BLaER1 treated with 17β-estradiol and CSF1 and Interleukin-3, amounts not matched to agents 10 nM and 100 nM (cell line): Measurements from ENCODE around the gene MGME1.

Experiments used
- H3K27ac ChIP-seq, 11 experiments: shearing (Covaris generic); formaldehyde crosslinking; 2 replicates each; pipeline ENCODE4 v1.8.1; 2022
- H3K27me3 ChIP-seq, 11 experiments: shearing (Covaris generic); formaldehyde crosslinking; 2 replicates each; pipeline ENCODE4 v1.8.1; 2022
- H3K36me3 ChIP-seq, 11 experiments: shearing (Covaris generic); formaldehyde crosslinking; 2 replicates each; pipeline ENCODE4 v1.8.1; 2022
- H3K4me1 ChIP-seq, 10 experiments: shearing (Covaris generic); formaldehyde crosslinking; 2 replicates each; pipeline ENCODE4 v1.8.1; 2022
- H3K4me2 ChIP-seq, 11 experiments: shearing (Covaris generic); formaldehyde crosslinking; 2 replicates each; pipeline ENCODE4 v1.8.1; 2022
- H3K4me3 ChIP-seq, 10 experiments: shearing (Covaris generic); formaldehyde crosslinking; 2 replicates each; pipeline ENCODE4 v1.8.1; 2022
- H3K9ac ChIP-seq, 11 experiments: shearing (Covaris generic); formaldehyde crosslinking; 2 replicates each; pipeline ENCODE4 v1.8.1; 2022
- H3K9me3 ChIP-seq, 11 experiments: shearing (Covaris generic); formaldehyde crosslinking; replicated peaks in 1 of 11; 2 replicates each; pipeline ENCODE4 v1.8.1; 2022
- H4K20me1 ChIP-seq, 11 experiments: shearing (Covaris generic); formaldehyde crosslinking; 2 replicates each; pipeline ENCODE4 v1.8.1; 2022
- Cebpa-rat ChIP-seq, 11 experiments: shearing (Covaris generic); IDR thresholded peaks; 2 replicates each; pipeline ENCODE4 v1.8.1; 2022

Gene MGME1

DNA sequence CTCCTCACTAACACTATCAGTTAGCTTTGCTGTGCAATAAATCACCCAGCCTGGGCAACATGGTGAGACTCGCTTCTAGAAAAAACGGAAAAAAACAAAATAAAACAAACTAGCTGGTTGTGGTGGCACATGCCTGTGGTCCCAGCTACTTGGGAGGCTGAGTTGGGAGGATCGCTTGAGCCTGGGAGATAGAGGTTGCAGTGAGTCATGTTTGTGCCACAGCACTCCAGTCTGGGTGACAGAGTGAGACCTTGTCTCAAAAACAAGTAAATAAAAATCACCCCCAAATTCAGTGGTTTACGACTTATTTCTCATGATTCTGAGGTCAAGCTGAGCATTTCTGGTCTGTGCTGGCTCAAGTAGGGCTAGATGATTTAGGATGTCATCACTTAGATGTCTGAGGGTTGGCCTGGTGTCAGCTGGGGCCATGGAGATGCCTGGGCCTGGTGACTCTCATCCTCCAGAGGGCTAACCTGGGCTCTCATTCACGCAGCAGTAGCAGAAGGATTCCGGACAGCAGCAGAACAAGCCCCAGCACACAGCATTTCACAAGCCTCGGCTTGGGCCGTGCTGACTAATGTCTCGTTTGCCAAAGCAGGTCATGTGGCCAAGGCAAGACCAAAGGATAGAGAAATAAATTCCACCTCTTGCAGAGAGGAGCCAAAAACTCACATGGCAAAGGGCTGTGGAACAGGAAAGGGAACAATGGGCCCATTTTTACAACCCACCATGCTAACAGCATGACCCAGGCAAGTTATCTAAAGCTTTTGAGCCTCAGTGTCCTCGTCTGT lies 32.5 kb downstream of the MGME1 start:
- H3K27ac ChIP-seq, result no peak overlapping the region

DNA sequence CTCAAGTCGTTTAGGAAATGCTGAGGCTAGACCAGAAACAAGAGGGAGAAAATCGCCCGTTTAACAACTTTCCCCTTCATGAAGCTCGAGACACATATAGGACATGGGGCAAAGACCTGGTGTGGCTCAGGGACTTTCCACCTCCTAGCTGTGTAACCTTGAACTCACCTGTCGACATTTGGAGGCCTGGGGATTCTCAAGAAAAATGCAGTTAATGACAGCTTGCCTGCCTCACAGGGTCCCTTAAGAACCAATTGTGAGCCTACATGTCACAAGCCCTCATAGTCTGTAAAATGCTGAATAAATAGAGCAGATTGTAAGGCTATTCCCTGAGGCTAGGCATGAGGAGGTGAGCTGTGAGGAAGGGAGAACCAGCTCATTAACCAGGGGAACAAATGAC lies 35.1 kb downstream of the MGME1 start:
- H3K4me1 ChIP-seq, result peaks cover 0 to 21% (median 8%) of the 10 kb centered on the region in 10 experiments; a peak in 11 of 20 replicates
- no peaks in the 10 kb centered on the region for H4K20me1 ChIP-seq
- H3K9ac ChIP-seq, result no peak overlapping the region
- H3K4me2 ChIP-seq, result peak overlapping the region in 4 of 11 experiments; percentile 14 to 53 (median 23); a peak in 4 of 22 replicates
- TF ChIP-seq Cebpa-rat (IDR thresholded peaks at IDR 0.05), result no peak
- no peaks in the 10 kb centered on the region for H3K36me3 ChIP-seq
- H3K4me3 ChIP-seq, result no peak overlapping the region
- no peak overlapping the region for H3K27ac ChIP-seq
- no peaks in the 10 kb centered on the region for H3K27me3 ChIP-seq
- no peaks in the 10 kb centered on the region for H3K9me3 ChIP-seq

More for the DNA sequence above, 32.5 kb downstream of the MGME1 start:
- no peaks in the 10 kb centered on the region for H4K20me1 ChIP-seq
- H3K36me3 ChIP-seq, result no peaks in the 10 kb centered on the region
- H3K4me3 ChIP-seq, result no peak overlapping the region
- no peak for TF ChIP-seq Cebpa-rat (IDR thresholded peaks at IDR 0.05)
- no peak overlapping the region for H3K4me2 ChIP-seq
- peaks cover 4 to 27% (median 12%) of the 10 kb centered on the region in 10 experiments; a peak in 15 of 20 replicates for H3K4me1 ChIP-seq
- H3K27me3 ChIP-seq, result no peaks in the 10 kb centered on the region
- no peak overlapping the region for H3K9ac ChIP-seq
- H3K9me3 ChIP-seq, result no peaks in the 10 kb centered on the region

DNA sequence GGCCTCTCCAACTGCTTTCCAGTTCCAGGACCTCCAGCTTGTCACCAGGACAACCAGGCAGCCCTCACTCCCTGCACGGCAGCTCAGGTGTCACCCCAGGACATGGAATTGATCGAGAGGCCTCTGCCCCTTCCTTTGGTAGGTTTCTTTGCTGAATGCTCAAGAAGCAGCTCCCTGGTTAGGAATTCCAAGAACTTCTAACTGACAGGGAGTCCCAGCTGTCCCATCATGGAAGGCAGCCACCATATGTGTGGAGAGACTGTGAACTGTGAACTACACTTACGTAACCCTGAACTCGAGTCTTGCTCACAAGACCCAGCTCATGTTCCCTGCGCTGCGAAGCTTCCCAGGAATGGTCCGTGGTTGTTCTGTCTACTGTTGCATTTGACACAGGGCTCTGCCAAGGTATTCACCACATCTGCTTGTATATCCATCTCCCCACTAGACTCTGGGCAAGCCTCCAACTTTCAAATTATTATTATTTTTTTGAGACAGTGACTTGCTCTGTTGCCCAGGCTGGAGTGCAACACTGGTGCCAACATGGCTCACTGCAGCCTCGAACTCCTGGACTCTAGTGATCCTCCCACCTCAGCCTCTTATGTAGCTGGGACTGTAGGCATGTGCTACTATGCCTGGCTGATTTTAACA lies 35.7 kb downstream of the MGME1 start:
- Histone ChIP-seq H3K9me3 (no peaks in the 10 kb centered on the region), H3K4me1 (peaks cover 0 to 21% (median 8%) of the 10 kb centered on the region in 10 experiments; a peak in 11 of 20 replicates), H3K9ac (no peak overlapping the region), H3K4me2 (0 out of 22 replicates have a peak overlapping the region, but pooled peaks of 2 of the 11 experiments have one; percentile 12), H3K27me3 (no peaks in the 10 kb centered on the region), H4K20me1 (no peaks in the 10 kb centered on the region), H3K27ac (no peak overlapping the region), H3K36me3 (no peaks in the 10 kb centered on the region), H3K4me3 (no peak overlapping the region)
- no peak for TF ChIP-seq Cebpa-rat (IDR thresholded peaks at IDR 0.05)

DNA sequence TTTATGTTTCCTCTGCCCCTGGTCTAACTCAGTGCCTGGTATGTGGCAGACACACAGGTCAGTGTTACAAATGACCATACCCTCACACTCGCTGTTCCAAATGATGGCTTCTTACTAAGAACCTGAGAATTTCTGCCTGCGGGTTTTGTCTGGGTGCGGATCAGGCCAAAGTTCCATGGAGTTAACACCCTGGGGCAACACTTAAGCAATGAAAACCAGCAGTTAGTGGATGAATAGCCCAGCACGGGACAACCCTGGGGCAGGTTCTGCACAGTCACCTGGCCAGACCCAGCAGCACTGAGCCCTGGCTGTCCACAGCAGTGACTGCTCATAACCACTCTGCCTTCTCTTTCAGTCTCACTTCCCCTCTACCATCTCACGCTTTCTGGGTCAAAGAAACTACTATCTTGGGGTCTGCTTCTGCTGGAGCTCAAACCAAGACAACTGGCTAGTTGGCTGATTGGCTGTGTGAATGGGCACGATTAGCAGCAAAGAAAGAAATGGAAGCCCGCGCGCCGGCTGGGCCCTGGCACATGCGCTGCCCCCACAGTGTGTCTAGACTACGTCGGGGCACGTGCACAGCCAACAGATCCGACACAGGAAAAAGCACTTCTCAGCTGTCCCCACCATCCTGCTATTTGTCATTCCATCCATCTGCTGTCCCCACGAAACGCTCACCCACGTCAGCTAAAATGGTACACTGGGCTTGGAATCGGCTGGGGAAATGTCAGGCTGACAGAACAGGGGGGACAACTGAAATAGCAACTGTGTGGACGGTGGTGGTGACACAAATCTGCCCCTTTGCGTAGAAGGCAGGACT lies 36.6 kb downstream of the MGME1 start:
- Histone ChIP-seq H3K4me2 (peak overlapping the region in 2 of 11 experiments; percentile 12; a peak in 1 of 22 replicates), H3K27ac (no peak overlapping the region), H3K4me3 (no peak overlapping the region)

DNA sequence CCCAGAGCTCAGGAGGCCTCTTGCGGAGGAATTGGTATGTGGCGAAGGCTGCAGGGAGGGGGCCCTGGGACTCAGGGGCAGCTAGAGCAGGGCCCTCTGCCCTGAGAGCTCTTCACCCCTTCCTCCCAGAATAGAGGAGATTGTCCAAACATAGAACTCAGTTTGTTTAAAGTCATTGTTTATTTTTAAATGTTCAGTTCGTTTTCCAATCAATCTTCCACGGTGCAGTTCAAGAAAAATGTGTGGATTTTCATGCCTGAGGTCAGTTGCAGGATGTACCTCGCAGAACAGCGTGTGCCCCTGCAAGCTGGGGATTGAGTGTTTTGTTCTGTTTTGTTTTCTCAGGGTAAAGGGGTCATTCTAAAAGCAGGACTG lies 37.2 kb downstream of the MGME1 start:
- no peak overlapping the region for H3K4me3 ChIP-seq
- no peak overlapping the region for H3K27ac ChIP-seq
- H3K9me3 ChIP-seq, result no peaks in the 10 kb centered on the region
- H3K36me3 ChIP-seq, result no peaks in the 10 kb centered on the region
- no peak overlapping the region for H3K4me2 ChIP-seq
- H3K9ac ChIP-seq, result no peak overlapping the region
- H3K27me3 ChIP-seq, result no peaks in the 10 kb centered on the region
- TF ChIP-seq Cebpa-rat (IDR thresholded peaks at IDR 0.05), result no peak
- peaks cover 0 to 21% (median 8%) of the 10 kb centered on the region in 10 experiments; a peak in 11 of 20 replicates for H3K4me1 ChIP-seq
- H4K20me1 ChIP-seq, result no peaks in the 10 kb centered on the region

More for the DNA sequence above, 36.6 kb downstream of the MGME1 start:
- H3K4me1 ChIP-seq, result peaks cover 0 to 21% (median 8%) of the 10 kb centered on the region in 10 experiments; a peak in 11 of 20 replicates
- H3K9ac ChIP-seq, result no peak overlapping the region
- H3K36me3 ChIP-seq, result no peaks in the 10 kb centered on the region
- no peaks in the 10 kb centered on the region for H3K9me3 ChIP-seq
- no peak for TF ChIP-seq Cebpa-rat (IDR thresholded peaks at IDR 0.05)
- H4K20me1 ChIP-seq, result no peaks in the 10 kb centered on the region
- H3K27me3 ChIP-seq, result no peaks in the 10 kb centered on the region

DNA sequence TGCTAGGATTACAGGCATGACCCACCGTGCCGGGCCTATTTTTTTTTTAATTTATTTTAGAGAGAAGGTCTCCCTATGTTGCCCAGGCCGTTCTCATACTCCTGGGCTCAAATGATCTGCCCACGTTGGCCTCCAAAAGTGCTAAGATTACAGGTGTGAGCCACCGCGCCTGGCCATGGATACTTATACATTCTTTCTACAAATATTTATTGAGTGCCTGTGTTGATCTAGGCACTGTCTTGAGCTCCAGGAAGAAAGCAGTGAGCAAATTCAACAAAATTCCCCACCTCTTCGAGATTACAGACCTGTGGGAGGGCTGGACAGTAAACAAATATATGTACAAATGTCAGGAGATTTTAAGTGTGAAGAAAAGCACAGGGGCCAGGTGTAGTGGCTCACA lies 37.9 kb downstream of the MGME1 start:
- Histone ChIP-seq H3K4me2 (no peak overlapping the region), H3K36me3 (no peaks in the 10 kb centered on the region), H3K9me3 (no peaks in the 10 kb centered on the region), H3K9ac (no peak overlapping the region), H3K4me1 (peaks cover 0 to 21% (median 8%) of the 10 kb centered on the region in 10 experiments; a peak in 11 of 20 replicates), H3K27ac (no peak overlapping the region), H3K27me3 (no peaks in the 10 kb centered on the region), H3K4me3 (no peak overlapping the region), H4K20me1 (no peaks in the 10 kb centered on the region)
- no peak for TF ChIP-seq Cebpa-rat (IDR thresholded peaks at IDR 0.05)

- H3K4me1 ChIP-seq, result peaks cover 0 to 21% (median 8%) of the 10 kb centered on the region in 10 experiments; a peak in 11 of 20 replicates
- no peak overlapping the region for H3K27ac ChIP-seq
- H3K27me3 ChIP-seq, result no peaks in the 10 kb centered on the region
- H3K4me2 ChIP-seq, result no peak overlapping the region
- TF ChIP-seq Cebpa-rat (IDR thresholded peaks at IDR 0.05), result no peak
- no peaks in the 10 kb centered on the region for H3K36me3 ChIP-seq
- H3K9me3 ChIP-seq, result no peaks in the 10 kb centered on the region
- H3K9ac ChIP-seq, result no peak overlapping the region
- H3K4me3 ChIP-seq, result no peak overlapping the region
- no peaks in the 10 kb centered on the region for H4K20me1 ChIP-seq
Observed at GRCh38 chr20:18007534-18008292, 38.9 kb downstream of the MGME1 start.

DNA sequence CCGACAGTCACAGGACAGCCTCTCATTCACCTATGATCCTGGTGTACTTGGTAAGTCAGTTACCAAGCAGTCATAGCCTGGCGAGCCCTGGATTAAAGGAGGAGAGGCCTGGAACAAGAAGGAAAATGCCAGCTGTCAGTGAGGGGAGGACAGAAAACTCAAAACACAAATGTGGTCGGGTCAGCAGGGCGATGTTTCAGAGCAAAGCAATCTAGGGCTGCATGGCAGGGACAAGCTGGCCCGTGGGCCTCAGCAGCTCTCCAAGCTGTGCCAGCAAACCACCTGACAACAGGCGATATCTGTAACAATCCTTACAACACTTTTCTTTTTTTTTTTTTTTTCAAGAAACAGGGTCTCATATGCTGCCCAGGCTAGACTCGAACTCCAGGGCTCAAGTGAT lies 40.3 kb downstream of the MGME1 start:
- Histone ChIP-seq H3K4me1 (peaks cover 0 to 11% (median 2%) of the 10 kb centered on the region in 10 experiments; a peak in 4 of 20 replicates), H3K4me3 (no peak overlapping the region), H3K4me2 (no peak overlapping the region), H3K27me3 (no peaks in the 10 kb centered on the region), H4K20me1 (no peaks in the 10 kb centered on the region), H3K9ac (no peak overlapping the region), H3K9me3 (no peaks in the 10 kb centered on the region), H3K27ac (no peak overlapping the region), H3K36me3 (no peaks in the 10 kb centered on the region)
- no peak for TF ChIP-seq Cebpa-rat (IDR thresholded peaks at IDR 0.05)
